GM21515 (cell line): Measurements from ENCODE around the gene ADCY3.
"Not testable (repeated sequence)": the region's sequence is repeated elsewhere in the genome, so short reads cannot be mapped to it uniquely, and the experiment has no call there.

Source experiments
- ATAC-seq: cut with Tn5 transposase; IDR thresholded peaks from one replicate; pipeline ENCODE4 v1.9.1; 2021; ENCODE audit not compliant: unreplicated experiment

The ADCY3 gene

GRCh38 chr2:24816404-24816803 is 103.6 kb downstream of the ADCY3 start:
- no peak for ATAC-seq

GRCh38 chr2:24815171-24815570 is 104.9 kb downstream of the ADCY3 start:
- no peak for ATAC-seq

- ATAC-seq = no peak
These were observed 105.5 kb downstream of the ADCY3 start for GRCh38 chr2:24814516-24814915.

GRCh38 chr2:24813691-24814137 is 106.3 kb downstream of the ADCY3 start:
- no peak for ATAC-seq

- no peak for ATAC-seq
These were observed 110.6 kb downstream of the ADCY3 start for GRCh38 chr2:24809316-24810007.

GRCh38 chr2:24806661-24807036 is 113.4 kb downstream of the ADCY3 start:
- ATAC-seq = no peak

GRCh38 chr2:24805811-24806660 is 114.0 kb downstream of the ADCY3 start:
- not testable (repeated sequence) for ATAC-seq

GRCh38 chr2:24800487-24800886 is 119.5 kb downstream of the ADCY3 start:
- not testable (repeated sequence) for ATAC-seq

- no peak for ATAC-seq
These were observed 122.4 kb downstream of the ADCY3 start for GRCh38 chr2:24797644-24798043.

- no peak for ATAC-seq
These were observed 126.1 kb downstream of the ADCY3 start for GRCh38 chr2:24793761-24794435.

- ATAC-seq = peak; percentile 88
These were observed 126.9 kb downstream of the ADCY3 start, which contains the start of the genes CENPO and PTRHD1 for GRCh38 chr2:24792874-24793760. TSS of gene CENPO (plus strand) at chr2:24793425. CDS start at chr2:24793920, 495 bp downstream. TSS of gene PTRHD1 (minus strand) at chr2:24793391. CDS start at chr2:24793377, 14 bp downstream.

- no peak for ATAC-seq
These were observed 127.5 kb downstream of the ADCY3 start for GRCh38 chr2:24792542-24792873.

GRCh38 chr2:24791452-24791851 is 128.6 kb downstream of the ADCY3 start:
- no peak for ATAC-seq

GRCh38 chr2:24788816-24789215 is 131.2 kb downstream of the ADCY3 start:
- ATAC-seq = no peak

GRCh38 chr2:24787532-24787931 is 132.5 kb downstream of the ADCY3 start:
- ATAC-seq = no peak

- ATAC-seq = peak; percentile 85
These were observed 134.2 kb downstream of the ADCY3 start for GRCh38 chr2:24785671-24786321.

GRCh38 chr2:24783641-24784040 is 136.4 kb downstream of the ADCY3 start:
- ATAC-seq = no peak

GRCh38 chr2:24779116-24779515 is 140.9 kb downstream of the ADCY3 start:
- no peak for ATAC-seq

- no peak for ATAC-seq
These were observed 145.7 kb downstream of the ADCY3 start for GRCh38 chr2:24774373-24774772.
